K562 (cell line): ENCODE results near the gene TP53RK. TPM values are rescaled to one million over a fixed set of nuclear protein-coding genes. Genes with fewer than 3 reads are reported as not detected.

ENCODE experiments used
- BRCA1 ChIP-seq, 2 experiments: fragments of 450-650 bp in 1 of 2; sonication (generic) in 1 of 2; formaldehyde crosslinking in 1 of 2; IDR thresholded peaks; 2 replicates each; pipeline versions ENCODE4 v1.5.0 to v1.6.1; 2017 to 2020; ENCODE audit warnings: mild to moderate bottlenecking in 1 of 2, missing genetic modification reagents in 1 of 2
- CREBBP ChIP-seq: IDR thresholded peaks from one replicate; pipeline ENCODE4 v1.6.1; 2012; ENCODE audit warnings: low read depth, mild to moderate bottlenecking, control low read depth, inconsistent platforms, low read length
- FOXA3 ChIP-seq, 2 experiments: fragments of 450-650 bp in 1 of 2; sonication (generic) in 1 of 2; formaldehyde crosslinking; IDR thresholded peaks in 1 of 2; conservative IDR thresholded peaks in 1 of 2; 2 replicates each; pipeline versions ENCODE4 v1.4.0 to v1.8.0; 2020 to 2022; ENCODE audit warnings: mild to moderate bottlenecking in 2 of 2, missing genetic modification reagents in 1 of 2
- FOXJ2 ChIP-seq: fragments of 200-800 bp; sonication (Bioruptor generic); IDR thresholded peaks from 2 replicates; pipeline ENCODE4 v1.6.1; 2016; ENCODE audit warnings: missing genetic modification characterization, missing compliant biosample characterization
- HDAC1 ChIP-seq, 2 experiments: fragments of 450-650 bp; IDR thresholded peaks; 2 replicates each; pipeline ENCODE4 v1.6.1; 2016 to 2017; ENCODE audit warnings: inconsistent platforms in 1 of 2, mild to moderate bottlenecking in 1 of 2, moderate library complexity in 1 of 2
- KAT2B ChIP-seq: IDR thresholded peaks from one replicate; pipeline ENCODE4 v1.6.1; 2012; ENCODE audit warnings: low read depth, mild to moderate bottlenecking, control low read depth, inconsistent platforms, low read length, moderate library complexity
- POLR2G ChIP-seq: fragments of 200-400 bp; formaldehyde crosslinking; IDR thresholded peaks from 2 replicates; pipeline ENCODE4 v1.6.1; 2017; ENCODE audit warnings: low read depth, mild to moderate bottlenecking, antibody characterized with exemption, low read length, moderate library complexity
- RB1 ChIP-seq: fragments of 450-650 bp; IDR thresholded peaks from 2 replicates; pipeline ENCODE4 v1.6.1; 2017; ENCODE audit warnings: low read depth, mild to moderate bottlenecking
- SMAD4 ChIP-seq: fragments of 250-450 bp; sonication (Bioruptor Pico); conservative IDR thresholded peaks from 2 replicates; pipeline ENCODE4 v1.8.0; 2021; ENCODE audit warnings: inconsistent platforms, mild to moderate bottlenecking, moderate library complexity
- SMARCA5 ChIP-seq: fragments of 450-650 bp; IDR thresholded peaks from 2 replicates; pipeline ENCODE4 v1.6.1; 2016
- SP2 ChIP-seq: IDR thresholded peaks from 2 replicates; pipeline ENCODE4 v1.6.1; 2011; ENCODE audit warnings: mild to moderate bottlenecking, low read depth, low read length, moderate library complexity; ENCODE audit not compliant: poor library complexity, severe bottlenecking; ENCODE audit errors: extremely low read depth
- SRSF1 ChIP-seq: fragments of 200-400 bp; formaldehyde crosslinking; IDR thresholded peaks from 2 replicates; pipeline ENCODE4 v1.6.1; 2017; ENCODE audit warnings: mild to moderate bottlenecking, low read depth, low read length, moderate library complexity
- SRSF7 ChIP-seq: fragments of 200-400 bp; formaldehyde crosslinking; optimal IDR thresholded peaks from 2 replicates; pipeline ENCODE3; 2017; ENCODE audit warnings: mild to moderate bottlenecking, low read depth, low read length
- STAG1 ChIP-seq: sonication (generic); formaldehyde crosslinking; IDR thresholded peaks from 2 replicates; pipeline ENCODE4 v1.5.0; 2020; ENCODE audit warnings: missing genetic modification reagents, borderline replicate concordance
- TBL1XR1 ChIP-seq, 2 experiments: IDR thresholded peaks; 2 replicates each; pipeline ENCODE4 v1.6.1; 2012; ENCODE audit warnings: improper control_type of control experiment in 2 of 2, low read length in 2 of 2, mild to moderate bottlenecking in 1 of 2
- TRIM28 ChIP-seq: fragments of 450-650 bp; IDR thresholded peaks from 2 replicates; pipeline ENCODE4 v1.6.1; 2017
- YY1 ChIP-seq, 3 experiments: IDR thresholded peaks; 2 replicates each; pipeline ENCODE4 v1.6.1; 2011; ENCODE audit warnings: low read length in 2 of 3, mild to moderate bottlenecking in 2 of 3, moderate library complexity in 2 of 3, borderline replicate concordance in 1 of 3, control low read depth in 1 of 3, low read depth in 1 of 3; ENCODE audit not compliant: insufficient read depth in 3 of 3, insufficient replicate concordance in 2 of 3, control insufficient read depth in 1 of 3, insufficient read length in 1 of 3; ENCODE audit errors: extremely low read depth in 1 of 3
- ZBED1 ChIP-seq: IDR thresholded peaks from 2 replicates; pipeline ENCODE4 v1.6.1; 2014
- ZFP91 ChIP-seq: sonication (generic); formaldehyde crosslinking; IDR thresholded peaks from 2 replicates; pipeline ENCODE4 v1.8.0; 2022; ENCODE audit warnings: mild to moderate bottlenecking, missing genetic modification reagents
- ZNF398 ChIP-seq: fragments of 250-450 bp; sonication (Bioruptor Pico); IDR thresholded peaks from 2 replicates; pipeline ENCODE4 v1.8.0; 2021; ENCODE audit warnings: moderate library complexity, mild to moderate bottlenecking, inconsistent platforms
- ZNF445 ChIP-seq: fragments of 250-450 bp; sonication (Bioruptor Pico); IDR thresholded peaks from 2 replicates; pipeline ENCODE4 v1.4.0; 2020; ENCODE audit warnings: low read depth, mild to moderate bottlenecking, moderate library complexity
- ZNF512 ChIP-seq: IDR thresholded peaks from 2 replicates; pipeline ENCODE4 v1.6.1; 2016; ENCODE audit warnings: missing genetic modification characterization, missing compliant biosample characterization
- ZZZ3 ChIP-seq: fragments of 450-650 bp; IDR thresholded peaks from 2 replicates; pipeline ENCODE4 v1.6.1; 2016; ENCODE audit warnings: antibody characterized with exemption, mild to moderate bottlenecking, moderate library complexity
- polyA plus RNA-seq, 8 experiments: library from polyadenylated mRNA; depleted of rRNA in 4 of 8; stranded (reverse) in 5 of 8; unstranded in 3 of 8; fragments of >200 nt; fragmentation: Nextera tagmentation in 2 of 8; fragmentation: Illumina TruSeq in 1 of 8; extraction: Ambion mirVana in 2 of 8; extraction: Trizol in 1 of 8; gene quantifications; 2 replicates each; pipeline versions ENCODE4 v1.2.1 to v1.2.3, GENCODE V29; 2011 to 2014; ENCODE audit warnings: inconsistent platforms in 1 of 8, missing spikeins in 1 of 8
- total RNA-seq, 7 experiments: library from RNA; depleted of rRNA in 6 of 7; stranded (reverse); fragments of >200 nt in 6 of 7; fragmentation: Illumina TruSeq in 2 of 7; extraction: Trizol in 2 of 7; gene quantifications; 2 replicates each; pipeline versions ENCODE4 v1.2.1 to v1.2.3, GENCODE V29; 2011 to 2021; ENCODE audit warnings: low replicate concordance in 1 of 7

Gene TP53RK
- total and polyA plus RNA-seq, 9 of the 15 experiments (the other 6 are each of a cell fraction or from before 2014, with no cell fraction given), result 2.9 to 43.5 (median 17.2) TPM

- no peak for TF ChIP-seq ZNF398
- TF ChIP-seq ZNF445 (CRISPR knock-in tag), result no peak
- TF ChIP-seq KAT2B, result no peak
- no peak for TF ChIP-seq SP2
- TF ChIP-seq FOXJ2, result no peak
- TF ChIP-seq RB1, result no peak
- TF ChIP-seq STAG1, result no peak
- TF ChIP-seq POLR2G, result no peak
- TF ChIP-seq SMAD4 (CRISPR knock-in tag), result peak; percentile 60
- TF ChIP-seq ZFP91 (CRISPR knock-in tag), result no peak
- no peak for TF ChIP-seq SRSF1
- no peak; the same call in 1 of the 2 replicates for TF ChIP-seq TRIM28
- no peak for TF ChIP-seq CREBBP
- no peak for TF ChIP-seq BRCA1 (IDR thresholded peaks at IDR 0.05)
- TF ChIP-seq BRCA1 (CRISPR knock-in tag; IDR thresholded peaks at IDR 0.05), result no peak
- peak in 1 of 3 experiments; percentile 19 for TF ChIP-seq YY1 (IDR thresholded peaks at IDR 0.05; ENCODE audit: borderline replicate concordance in 1 of 3, control insufficient read depth in 1 of 3, extremely low read depth in 1 of 3, insufficient read depth in 3 of 3, insufficient read length in 1 of 3, insufficient replicate concordance in 2 of 3, low read depth in 1 of 3, low read length in 2 of 3)
- no peak for TF ChIP-seq SRSF7
- no peak for TF ChIP-seq ZNF512 (tag)
- peak in 1 of 2 experiments; percentile 56; a peak in 2 of 4 replicates for TF ChIP-seq HDAC1 (IDR thresholded peaks at IDR 0.05)
- TF ChIP-seq SMARCA5, result peak; percentile 89
- TF ChIP-seq ZBED1, result no peak
- TF ChIP-seq FOXA3 (CRISPR knock-in tag; conservative IDR thresholded peaks at IDR 0.05 in 1 of 2, IDR thresholded peaks at IDR 0.05 in 1 of 2), result no peak
- no peak for TF ChIP-seq ZZZ3
- TF ChIP-seq TBL1XR1 (IDR thresholded peaks at IDR 0.05; ENCODE audit: low read length in 2 of 2), result 0 out of 4 replicates have a peak, but pooled peaks of 1 of the 2 experiments have one; percentile 42
Observed at GRCh38 chr20:46648903-46649649, 40.2 kb downstream of the TP53RK start (continued).
